GM21723 (cell line): ENCODE results near the gene ZDHHC12.

ENCODE experiments used
- ATAC-seq: cut with Tn5 transposase; IDR thresholded peaks from one replicate; pipeline ENCODE4 v1.9.1; 2021; ENCODE audit warnings: mild to moderate bottlenecking, moderate library complexity; ENCODE audit not compliant: unreplicated experiment

ZDHHC12 gene, protein sequence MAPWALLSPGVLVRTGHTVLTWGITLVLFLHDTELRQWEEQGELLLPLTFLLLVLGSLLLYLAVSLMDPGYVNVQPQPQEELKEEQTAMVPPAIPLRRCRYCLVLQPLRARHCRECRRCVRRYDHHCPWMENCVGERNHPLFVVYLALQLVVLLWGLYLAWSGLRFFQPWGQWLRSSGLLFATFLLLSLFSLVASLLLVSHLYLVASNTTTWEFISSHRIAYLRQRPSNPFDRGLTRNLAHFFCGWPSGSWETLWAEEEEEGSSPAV

DNA sequence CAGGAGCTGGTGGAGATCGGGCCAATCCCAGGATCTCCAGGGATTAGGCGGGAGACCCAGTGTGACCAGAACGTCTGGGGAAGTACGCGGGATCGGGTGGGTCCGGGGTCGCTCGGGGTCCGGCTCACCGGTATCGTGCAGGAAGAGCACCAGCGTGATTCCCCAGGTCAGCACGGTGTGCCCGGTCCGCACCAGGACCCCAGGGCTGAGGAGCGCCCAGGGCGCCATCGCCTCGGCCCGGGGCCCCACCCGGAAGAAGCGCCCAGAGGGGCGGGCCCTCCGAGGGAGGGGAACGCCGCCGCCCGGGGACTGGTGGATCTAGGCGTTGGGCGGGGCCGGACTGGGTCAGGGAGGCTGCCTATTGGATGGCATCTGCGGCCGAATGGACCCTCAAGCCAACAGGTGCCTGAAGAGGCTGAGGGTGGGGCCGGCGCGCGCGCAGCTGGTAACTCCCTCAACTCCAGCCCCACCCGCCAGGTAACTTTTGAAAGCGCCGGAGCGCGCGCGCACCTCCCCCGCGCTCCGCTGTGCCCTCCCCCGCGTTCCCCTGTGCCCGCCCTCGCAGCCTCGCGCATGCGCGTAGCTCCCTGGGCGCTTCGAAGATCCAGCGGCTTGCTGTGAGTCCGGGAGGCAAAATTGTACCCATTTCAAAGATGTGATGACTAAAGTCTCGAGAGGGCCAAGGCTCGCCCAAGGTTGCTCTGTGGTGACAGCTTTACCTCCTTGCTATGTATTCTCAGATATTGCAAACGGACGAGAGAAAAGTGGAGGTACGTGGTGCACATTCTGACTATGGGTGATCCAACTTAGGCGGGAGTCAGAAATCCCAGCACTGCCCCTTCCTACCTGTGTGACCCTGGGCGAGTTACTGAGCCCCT lies at the start of gene ZDHHC12:
Gene ZDHHC12, minus strand, starts transcription at position 262 of the 878 bp plus-strand sequence. Its CDS starts 34 bp downstream, at position 228.
- peak; percentile 89 for ATAC-seq

GRCh38 chr9:128773049-128773448 lies 49.1 kb upstream of the ZDHHC12 start:
- ATAC-seq = no peak

DNA sequence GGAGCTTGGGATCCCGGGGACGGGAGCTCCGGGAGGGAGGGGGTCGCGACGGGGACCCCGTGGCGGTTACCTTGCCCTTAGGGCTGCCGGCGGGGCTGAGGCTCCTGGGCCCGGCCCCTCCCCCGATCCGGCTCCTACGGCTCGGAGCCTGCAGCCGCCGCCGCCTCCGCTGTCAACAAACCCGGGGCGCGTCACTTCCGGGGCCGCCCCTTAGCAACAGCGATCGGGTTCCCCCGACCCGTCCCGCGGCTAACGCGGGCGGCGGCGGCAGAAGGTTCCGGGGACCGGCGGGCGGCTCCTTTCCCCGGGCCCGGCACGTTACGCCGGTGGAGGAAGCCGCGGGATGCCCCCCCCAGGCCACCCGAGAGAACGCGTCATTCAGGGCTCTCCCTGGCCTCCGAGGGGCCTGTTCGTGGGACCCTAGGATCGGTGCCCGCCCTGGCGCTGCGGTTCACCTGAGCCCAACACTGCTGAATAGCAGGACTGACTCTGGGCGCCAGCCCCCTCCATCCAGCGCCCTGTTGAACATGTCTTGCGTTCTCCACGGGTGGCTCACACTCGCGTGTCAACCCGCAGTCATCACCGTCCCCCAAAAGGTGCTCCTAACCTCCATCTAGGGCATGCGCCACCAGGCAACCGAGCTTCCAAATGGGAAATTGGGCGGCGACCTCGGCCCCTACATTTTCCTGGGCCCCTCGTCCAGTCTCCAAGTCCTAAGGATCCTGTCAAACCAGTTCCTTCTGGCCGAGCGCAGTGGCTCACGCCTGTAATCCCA lies 48.0 kb upstream of the ZDHHC12 start, which contains the start of gene ZER1:
Gene ZER1, minus strand, starts transcription at position 183 of the 775 bp plus-strand sequence. CDS start 16,362 bp downstream, outside the sequence.
- peak; percentile 96 for ATAC-seq

- peak; percentile 25 for ATAC-seq
Observed at GRCh38 chr9:128771094-128771721, 47.3 kb upstream of the ZDHHC12 start.

- no peak for ATAC-seq
Observed at GRCh38 chr9:128770286-128771030, 46.5 kb upstream of the ZDHHC12 start.

DNA sequence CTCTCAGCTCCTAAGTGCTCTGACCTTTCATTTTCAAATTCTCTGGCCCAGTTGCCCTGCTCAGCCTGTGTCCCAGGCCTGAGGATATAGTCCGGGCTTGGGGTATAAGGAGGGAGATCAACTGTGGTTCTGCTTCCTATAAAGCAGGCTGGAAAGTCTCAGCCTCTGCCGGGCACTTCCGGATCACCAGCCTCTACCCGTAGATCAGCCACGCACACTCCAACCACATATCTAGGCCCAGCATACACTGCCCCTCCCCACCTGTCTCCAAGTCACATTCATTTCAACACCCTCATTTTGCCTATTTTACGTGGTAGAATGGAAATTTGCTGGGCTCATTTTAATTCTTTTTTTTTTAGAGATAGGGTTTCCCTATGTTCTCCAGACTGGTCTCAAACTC lies 44.7 kb upstream of the ZDHHC12 start:
- ATAC-seq = no peak

GRCh38 chr9:128765499-128765898 lies 41.6 kb upstream of the ZDHHC12 start:
- ATAC-seq = no peak

- no peak for ATAC-seq
Observed at GRCh38 chr9:128764361-128764760, 40.4 kb upstream of the ZDHHC12 start.

DNA sequence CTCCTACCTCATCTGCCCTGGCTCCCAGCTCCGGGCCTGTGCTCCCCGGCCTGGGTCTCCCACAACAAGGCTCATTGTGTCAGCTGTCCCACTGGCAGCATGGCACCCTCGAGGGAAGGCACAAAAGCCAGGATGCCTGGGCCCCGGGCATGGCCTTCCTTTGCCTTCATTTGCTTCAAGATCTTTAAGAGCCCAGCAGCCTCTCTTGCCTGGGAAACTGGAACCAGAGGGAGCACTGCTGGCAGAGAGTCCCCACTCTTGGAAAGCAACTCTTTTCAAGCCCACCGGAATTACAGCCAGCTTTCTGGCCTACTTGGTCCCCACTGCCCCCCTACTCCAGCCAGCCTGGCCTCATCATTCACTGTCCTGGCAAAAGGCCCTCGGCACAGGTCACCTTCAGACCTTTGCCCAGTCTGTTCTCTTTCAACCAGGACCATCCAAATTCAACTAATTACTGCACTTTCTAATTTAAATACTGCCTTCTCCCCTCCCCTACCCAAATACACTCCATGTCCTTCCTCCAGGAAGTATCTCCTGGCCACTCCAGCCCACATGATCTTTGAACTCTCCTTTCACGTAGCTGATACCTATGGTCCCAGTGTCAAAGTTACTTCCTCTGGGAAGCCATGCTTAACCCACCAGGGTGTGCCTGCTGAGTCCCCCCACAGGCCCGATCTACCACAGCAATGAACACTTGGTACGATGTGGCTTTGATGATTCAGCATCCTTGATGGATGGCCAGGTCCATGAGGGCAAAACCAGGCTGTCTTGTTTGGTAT lies 38.9 kb upstream of the ZDHHC12 start:
- no peak for ATAC-seq

GRCh38 chr9:128757602-128758001 lies 33.7 kb upstream of the ZDHHC12 start:
- ATAC-seq = no peak

DNA sequence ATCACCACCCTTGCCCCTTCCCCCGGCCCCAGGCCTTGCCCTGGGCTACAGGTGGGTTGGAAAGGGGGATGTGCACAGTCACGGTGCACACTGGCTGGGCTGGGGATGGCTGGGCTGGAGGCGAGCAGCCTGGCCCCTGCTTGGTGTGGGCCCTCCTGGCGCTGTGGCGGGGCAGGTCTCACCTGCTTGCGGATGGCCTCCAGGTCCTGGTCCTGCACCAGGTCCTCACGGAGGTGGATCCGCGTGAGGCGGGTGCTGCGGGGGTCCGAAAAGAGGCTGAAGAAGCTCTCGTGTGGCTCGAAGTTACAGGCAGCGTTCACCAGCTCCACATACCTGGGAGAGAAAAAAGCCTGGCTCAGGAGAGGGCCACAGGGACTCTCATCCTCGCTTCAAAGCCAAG lies 29.7 kb upstream of the ZDHHC12 start:
- ATAC-seq = no peak

DNA sequence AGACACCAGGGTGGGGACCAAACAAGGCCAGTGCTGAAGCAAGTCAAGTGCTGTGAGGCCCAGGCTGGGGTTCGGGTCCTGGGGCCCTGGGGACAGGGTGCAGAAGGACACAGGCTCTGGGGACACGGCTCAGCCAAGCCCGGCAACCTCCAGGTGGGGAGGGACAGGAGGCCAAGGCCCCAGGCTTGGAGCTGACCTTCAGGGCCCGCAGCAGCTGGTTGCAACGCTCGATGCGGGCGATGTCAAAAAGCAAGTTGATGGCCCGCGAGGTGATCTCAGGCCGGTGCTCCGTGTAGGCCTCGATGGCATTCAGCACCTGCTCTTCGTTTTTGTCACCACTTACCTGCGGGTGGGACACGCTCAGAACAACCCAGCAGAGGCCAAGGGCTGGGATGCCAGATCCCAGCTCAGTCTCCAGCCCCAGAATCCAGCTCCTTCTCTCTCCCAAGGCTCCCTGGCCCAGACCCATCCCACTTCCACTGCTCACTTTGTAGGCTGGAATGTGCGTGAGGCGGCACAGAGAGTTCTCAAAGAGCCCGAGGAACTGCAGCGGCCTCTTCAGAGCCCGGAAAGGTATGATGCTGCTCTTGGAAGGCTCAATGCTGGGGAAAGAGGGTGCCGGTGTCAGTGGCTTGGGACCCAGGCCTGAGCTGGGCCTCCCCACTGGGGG lies 27.1 kb upstream of the ZDHHC12 start:
- no peak for ATAC-seq

GRCh38 chr9:128747241-128747640 lies 23.3 kb upstream of the ZDHHC12 start:
- ATAC-seq = no peak

- no peak for ATAC-seq
Observed at GRCh38 chr9:128743421-128743820, 19.5 kb upstream of the ZDHHC12 start.

DNA sequence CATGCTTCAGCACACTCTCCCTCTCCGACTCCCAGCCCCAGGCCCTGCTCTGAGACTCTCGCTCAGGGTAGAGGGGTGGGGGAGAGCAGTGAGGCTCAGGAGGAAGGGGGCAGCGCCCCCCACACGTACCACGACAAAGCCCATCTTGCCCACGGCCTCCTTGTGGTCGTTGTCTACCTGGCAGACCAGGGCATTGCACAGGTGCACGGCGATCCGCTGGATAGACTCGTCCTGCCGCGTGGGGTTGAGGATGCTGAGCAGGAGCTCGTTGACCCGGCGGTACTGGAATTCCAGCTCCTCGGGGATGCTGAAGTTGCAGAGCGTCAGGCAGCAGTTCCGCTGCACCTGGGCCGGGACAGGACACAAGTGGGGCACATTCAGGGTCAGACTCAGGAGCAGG lies 18.5 kb upstream of the ZDHHC12 start:
- ATAC-seq = no peak

DNA sequence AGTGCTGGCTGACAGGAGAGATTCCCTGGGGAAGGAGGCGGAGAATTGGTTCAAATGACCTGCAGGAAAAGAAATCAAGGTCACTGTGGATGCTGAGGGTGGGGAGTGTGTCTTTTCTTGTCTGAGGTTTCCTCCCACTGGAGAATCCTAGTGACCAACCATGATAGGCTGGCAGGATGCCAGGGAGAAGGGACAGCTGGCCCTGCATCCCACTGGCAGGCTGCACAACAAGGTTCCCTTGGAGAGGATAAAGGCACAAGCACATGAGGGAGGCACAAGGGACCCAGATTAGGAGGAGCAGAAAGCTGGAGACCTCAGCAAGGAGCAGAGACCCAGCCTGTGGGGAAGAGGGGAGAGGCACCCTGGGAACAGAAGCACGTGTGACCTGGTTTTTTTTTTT lies 11.4 kb upstream of the ZDHHC12 start:
- no peak for ATAC-seq

- no peak for ATAC-seq
Observed at GRCh38 chr9:128733256-128733655, 9.3 kb upstream of the ZDHHC12 start.

- ATAC-seq = no peak
Observed at GRCh38 chr9:128732576-128732975, 8.6 kb upstream of the ZDHHC12 start.

GRCh38 chr9:128731691-128732090 lies 7.8 kb upstream of the ZDHHC12 start:
- ATAC-seq = no peak
